Epithelial cell of esophagus (primary cell): Measurements from ENCODE around the gene USH1C.

Experiments
- DNase-seq: peaks from one replicate; pipeline ENCODE4 v3.0.0; 2010; ENCODE audit warnings: low read depth
- H3K4me3 ChIP-seq: 2 replicates; pipeline ENCODE4 v1.5.1; 2011; ENCODE audit warnings: mild to moderate bottlenecking, low read length, control low read depth
- TF ChIP-seq, protein P1 (sequence below): IDR thresholded peaks from 2 replicates; pipeline ENCODE4 v1.5.1; 2011; ENCODE audit warnings: low read depth, mild to moderate bottlenecking, low read length, control low read depth, inconsistent platforms; ENCODE audit not compliant: insufficient read depth; ENCODE audit errors: missing control alignments

USH1C gene

DNA sequence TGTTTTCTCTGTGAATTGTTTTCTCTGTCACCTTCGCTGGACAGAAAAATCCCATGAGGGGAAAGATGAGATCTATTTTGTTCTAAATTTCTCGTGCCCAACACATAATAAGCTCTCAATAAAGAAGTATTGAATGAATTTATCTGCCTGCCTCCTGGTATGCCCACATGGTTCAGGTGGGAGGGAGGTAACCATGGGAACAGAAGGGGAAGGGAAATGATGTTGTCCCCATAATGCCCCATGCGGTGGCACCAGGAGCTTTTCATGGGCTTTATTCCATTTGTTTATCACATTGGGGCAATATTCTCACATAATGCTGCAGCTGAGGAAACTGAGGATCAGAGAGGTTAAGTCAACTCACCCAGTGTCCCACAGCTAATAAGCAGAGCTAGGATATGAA, 8.7 kb downstream of the USH1C start:
- DNase-seq: no peak
- no peak overlapping the region for H3K4me3 ChIP-seq
- TF ChIP-seq, protein P1, sequence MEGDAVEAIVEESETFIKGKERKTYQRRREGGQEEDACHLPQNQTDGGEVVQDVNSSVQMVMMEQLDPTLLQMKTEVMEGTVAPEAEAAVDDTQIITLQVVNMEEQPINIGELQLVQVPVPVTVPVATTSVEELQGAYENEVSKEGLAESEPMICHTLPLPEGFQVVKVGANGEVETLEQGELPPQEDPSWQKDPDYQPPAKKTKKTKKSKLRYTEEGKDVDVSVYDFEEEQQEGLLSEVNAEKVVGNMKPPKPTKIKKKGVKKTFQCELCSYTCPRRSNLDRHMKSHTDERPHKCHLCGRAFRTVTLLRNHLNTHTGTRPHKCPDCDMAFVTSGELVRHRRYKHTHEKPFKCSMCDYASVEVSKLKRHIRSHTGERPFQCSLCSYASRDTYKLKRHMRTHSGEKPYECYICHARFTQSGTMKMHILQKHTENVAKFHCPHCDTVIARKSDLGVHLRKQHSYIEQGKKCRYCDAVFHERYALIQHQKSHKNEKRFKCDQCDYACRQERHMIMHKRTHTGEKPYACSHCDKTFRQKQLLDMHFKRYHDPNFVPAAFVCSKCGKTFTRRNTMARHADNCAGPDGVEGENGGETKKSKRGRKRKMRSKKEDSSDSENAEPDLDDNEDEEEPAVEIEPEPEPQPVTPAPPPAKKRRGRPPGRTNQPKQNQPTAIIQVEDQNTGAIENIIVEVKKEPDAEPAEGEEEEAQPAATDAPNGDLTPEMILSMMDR: no peak

DNA sequence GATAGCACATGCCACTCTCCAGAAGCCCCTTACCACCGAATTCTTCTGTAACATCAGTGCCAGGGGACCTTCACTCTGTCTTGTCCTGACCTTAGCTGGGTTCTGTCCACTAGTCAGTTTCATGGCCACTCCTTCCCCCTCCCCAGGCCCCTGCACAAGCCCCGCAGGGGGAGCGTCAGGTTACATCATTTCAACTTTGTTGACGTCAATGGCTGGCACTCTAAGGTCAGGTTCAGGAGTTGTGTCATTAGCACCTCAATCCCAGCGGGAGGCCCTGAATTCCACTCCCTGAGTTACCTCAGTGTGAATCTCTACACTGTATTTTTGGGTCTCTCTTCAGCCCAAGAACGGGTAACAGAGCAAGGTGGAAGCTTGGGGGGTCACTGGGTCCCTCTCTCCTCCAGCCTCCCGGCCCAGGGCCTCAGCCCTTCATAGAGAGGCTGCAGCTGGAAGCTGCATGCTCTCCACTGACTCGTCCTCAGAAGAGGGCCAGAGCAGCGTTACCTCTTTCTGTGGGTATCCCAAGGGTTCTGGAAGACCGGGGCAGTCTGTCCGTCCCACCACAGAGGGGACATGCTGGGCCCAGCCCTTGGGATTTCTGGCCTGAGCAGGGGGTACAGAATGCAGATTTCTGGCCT, 10.3 kb downstream of the USH1C start:
- no peak for DNase-seq
- TF ChIP-seq, protein P1: no peak
- no peak overlapping the region for H3K4me3 ChIP-seq

DNA sequence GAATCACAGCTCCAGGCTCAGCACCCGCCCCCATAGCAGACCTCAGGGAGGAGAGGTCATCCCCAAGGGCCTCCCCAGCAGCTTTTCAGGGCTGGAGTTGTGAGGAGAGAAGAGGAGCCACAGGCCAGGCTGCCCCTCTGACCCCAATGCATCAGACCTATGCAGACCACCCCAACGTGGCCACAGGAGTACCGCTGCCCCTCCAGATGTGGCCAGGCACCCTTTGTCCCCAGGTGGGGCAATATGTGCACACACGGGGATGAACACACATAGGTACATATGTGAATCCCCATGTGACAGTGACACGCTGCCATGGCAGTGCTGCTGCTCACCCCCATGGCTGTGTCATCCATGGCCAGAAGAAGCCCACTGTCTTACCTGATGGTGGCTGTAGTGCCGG, 10.9 kb downstream of the USH1C start:
- TF ChIP-seq, protein P1: no peak
- no peak overlapping the region for H3K4me3 ChIP-seq
- DNase-seq: no peak

- DNase-seq: no peak
- TF ChIP-seq, protein P1: no peak
- H3K4me3 ChIP-seq: no peak overlapping the region
Observed at GRCh38 chr11:17532784-17533183, 11.4 kb downstream of the USH1C start.

DNA sequence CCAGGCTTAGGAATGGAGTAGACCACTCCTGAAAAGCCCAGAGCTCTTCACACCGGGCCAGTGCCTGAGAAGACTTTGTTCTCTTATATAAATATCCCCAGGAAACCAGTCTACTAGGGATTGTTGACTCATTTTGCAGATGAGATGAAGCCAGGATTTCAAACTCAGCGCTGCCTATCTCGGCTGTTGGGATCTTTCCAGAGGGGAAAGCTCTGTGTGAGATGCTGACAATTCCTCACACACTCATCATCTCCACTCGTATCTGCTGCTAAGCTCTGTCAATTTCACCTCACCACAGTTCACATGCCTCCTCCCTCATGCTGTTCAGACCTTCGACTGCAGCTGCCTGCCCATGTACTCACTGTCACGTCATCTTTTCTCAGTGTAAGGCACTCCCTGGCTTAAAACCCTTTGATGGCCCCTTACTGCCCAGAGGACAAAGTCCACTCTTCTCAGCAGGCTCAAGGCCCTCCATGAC, 12.5 kb downstream of the USH1C start:
- TF ChIP-seq, protein P1: no peak
- no peak for DNase-seq
- no peak overlapping the region for H3K4me3 ChIP-seq

DNA sequence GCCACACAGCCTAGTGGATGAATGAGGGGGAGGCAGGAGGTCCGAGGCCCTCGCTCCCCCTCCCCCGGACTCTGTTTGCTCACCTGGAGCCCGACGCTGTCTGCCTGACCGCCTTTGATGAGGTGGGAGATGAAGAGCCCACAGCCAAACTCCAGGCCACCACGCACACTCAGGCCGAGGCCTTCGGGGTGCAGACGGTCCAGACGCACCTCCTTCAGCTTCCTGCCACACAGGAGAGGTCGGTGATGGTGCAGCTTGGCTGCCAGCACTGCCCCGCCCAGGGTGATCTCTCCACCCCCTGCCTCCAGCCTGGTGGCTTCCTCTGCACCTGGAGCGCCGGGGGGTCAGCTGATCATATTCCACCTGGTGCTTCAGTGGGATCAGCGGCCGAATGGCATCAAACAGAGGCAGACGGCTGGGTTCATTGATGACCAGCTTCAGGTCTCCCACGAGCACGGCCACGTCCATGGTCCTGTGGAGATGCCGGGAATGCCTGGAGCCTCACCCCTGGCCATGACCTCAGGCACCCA, 13.1 kb downstream of the USH1C start:
- TF ChIP-seq, protein P1: no peak
- DNase-seq: no peak
- no peak overlapping the region for H3K4me3 ChIP-seq

- TF ChIP-seq, protein P1: no peak
- DNase-seq: no peak
- H3K4me3 ChIP-seq: no peak overlapping the region
Observed at GRCh38 chr11:17529844-17530185, 14.4 kb downstream of the USH1C start.
